ENCODE results near the gene PMIS2.

Gene PMIS2

DNA sequence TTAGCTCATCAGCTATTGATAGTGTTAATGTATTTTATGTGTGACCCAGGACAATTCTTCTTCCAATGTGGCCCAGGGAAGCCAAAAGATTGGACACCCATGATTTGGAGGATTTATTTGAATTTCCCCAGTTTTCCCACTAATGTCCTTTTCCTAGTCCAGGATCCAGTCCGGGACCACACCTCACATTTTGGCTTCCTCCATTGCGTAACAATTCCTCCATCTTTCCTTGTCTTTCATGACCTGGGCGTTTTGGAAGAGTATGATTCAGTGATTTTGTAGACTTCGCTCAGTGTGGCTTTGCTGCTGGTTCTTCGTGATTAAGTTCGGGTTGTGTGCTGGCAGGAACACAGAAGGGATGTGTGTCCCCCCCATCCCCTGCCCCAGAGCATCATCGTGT, 19.2 kb upstream of the PMIS2 start:
- TF ChIP-seq CTCF (IDR thresholded peaks at IDR 0.05; ENCODE audit: low read length, missing control alignments) = no peak
- no peak for DNase-seq (ENCODE audit: low read depth)
- no peak overlapping the region for H3K4me3 ChIP-seq (replicated peaks; ENCODE audit: low read depth, low read length)

GRCh38 chr19:35569281-35569781, 16.6 kb upstream of the PMIS2 start:
- DNase-seq (ENCODE audit: low read depth) = no peak
- no peak overlapping the region for H3K4me3 ChIP-seq (replicated peaks; ENCODE audit: low read depth, low read length)
- no peak for TF ChIP-seq CTCF (IDR thresholded peaks at IDR 0.05; ENCODE audit: low read length, missing control alignments)

DNA sequence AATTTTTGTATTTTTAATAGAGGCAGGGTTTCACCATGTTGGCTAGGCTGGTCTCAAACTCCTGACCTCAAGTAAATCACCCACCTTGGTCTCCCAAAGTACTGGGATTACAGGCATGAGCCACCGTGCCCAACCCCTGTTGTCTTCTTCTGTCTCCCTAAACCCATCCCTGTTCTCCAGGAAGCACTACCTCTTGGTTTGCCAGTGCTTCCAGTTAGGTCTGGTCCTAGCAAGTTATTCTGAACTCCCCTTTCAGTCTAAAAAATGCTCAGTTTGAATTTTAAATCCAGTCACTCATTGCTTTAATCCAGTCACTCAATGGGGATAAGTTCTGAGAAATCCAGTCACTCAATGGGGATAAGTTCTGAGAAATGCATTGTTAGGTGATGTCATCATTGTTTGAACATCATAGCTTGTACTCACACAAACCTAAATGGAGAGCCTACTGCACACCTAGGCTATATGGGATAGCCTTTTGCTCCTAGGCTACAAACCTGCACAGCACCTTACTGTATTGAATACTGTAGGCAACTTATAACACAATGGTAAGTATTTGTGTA, 14.5 kb upstream of the PMIS2 start:
- no peak overlapping the region for H3K4me3 ChIP-seq (replicated peaks; ENCODE audit: low read depth, low read length)
- no peak for TF ChIP-seq CTCF (IDR thresholded peaks at IDR 0.05; ENCODE audit: low read length, missing control alignments)
- DNase-seq (ENCODE audit: low read depth) = no peak

GRCh38 chr19:35577918-35578317, 8.1 kb upstream of the PMIS2 start:
- no peak overlapping the region for H3K4me3 ChIP-seq (replicated peaks; ENCODE audit: low read depth, low read length)
- TF ChIP-seq CTCF (IDR thresholded peaks at IDR 0.05; ENCODE audit: low read length, missing control alignments) = no peak
- DNase-seq (ENCODE audit: low read depth) = no peak

GRCh38 chr19:35578707-35579106, 7.3 kb upstream of the PMIS2 start:
- DNase-seq (ENCODE audit: low read depth) = no peak
- H3K4me3 ChIP-seq (replicated peaks; ENCODE audit: low read depth, low read length) = no peak overlapping the region
- no peak for TF ChIP-seq CTCF (IDR thresholded peaks at IDR 0.05; ENCODE audit: low read length, missing control alignments)

DNA sequence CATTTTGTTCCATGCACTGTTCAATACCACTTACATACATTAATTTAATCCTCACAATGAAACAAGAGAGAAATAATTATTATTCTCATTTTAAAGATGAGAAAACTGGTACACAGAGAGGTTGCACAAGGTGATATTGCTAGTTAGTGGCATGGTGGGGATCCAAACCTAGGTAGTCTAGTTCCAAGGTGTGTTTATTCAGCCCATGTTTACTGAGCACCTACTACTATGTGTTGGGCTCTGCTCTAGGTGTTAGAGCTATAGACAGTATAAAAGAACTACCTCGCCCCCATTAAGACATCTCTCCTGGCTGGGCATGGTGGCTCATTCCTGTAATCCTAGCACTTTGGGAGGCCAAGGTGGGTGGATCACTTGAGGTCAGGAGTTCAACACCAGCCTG, 3.2 kb upstream of the PMIS2 start:
- TF ChIP-seq CTCF (IDR thresholded peaks at IDR 0.05; ENCODE audit: low read length, missing control alignments) = no peak
- DNase-seq (ENCODE audit: low read depth) = no peak
- H3K4me3 ChIP-seq (replicated peaks; ENCODE audit: low read depth, low read length) = no peak overlapping the region

DNA sequence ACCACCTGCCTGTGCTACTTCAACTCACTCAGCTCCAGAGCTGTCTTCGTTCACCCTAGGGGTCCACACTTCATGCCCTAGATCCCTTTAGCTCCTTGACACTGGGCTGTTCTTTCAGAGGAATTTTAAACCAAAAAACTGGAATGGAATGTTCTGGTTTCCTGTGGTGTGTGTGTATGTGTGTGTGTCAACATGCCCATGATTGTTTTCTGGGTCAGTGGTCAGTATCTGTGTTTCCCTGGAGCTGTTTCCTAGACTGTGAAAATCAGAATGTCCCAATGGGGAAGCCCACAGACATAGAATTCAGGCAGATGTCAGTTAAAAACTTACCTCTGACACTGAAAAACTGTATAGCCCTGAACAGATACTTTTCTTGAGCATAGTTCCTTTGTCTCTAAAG, 1.3 kb downstream of the PMIS2 start:
- no peak overlapping the region for H3K4me3 ChIP-seq (replicated peaks; ENCODE audit: low read depth, low read length)
- no peak for TF ChIP-seq CTCF (IDR thresholded peaks at IDR 0.05; ENCODE audit: low read length, missing control alignments)
- DNase-seq (ENCODE audit: low read depth) = peak; percentile 39
